Neuronal stem cell (in vitro differentiated cells): ENCODE results near the gene ANXA3.

Experiments
- DNase-seq: peaks from one replicate; pipeline ENCODE4 v3.0.0-alpha.2; 2013; ENCODE audit warnings: low spot score
- H2AFZ ChIP-seq: one replicate; pipeline ENCODE4 v1.6.1; 2013; ENCODE audit warnings: mild to moderate bottlenecking, low read length, inconsistent platforms
- H2AK5ac ChIP-seq: 2 replicates; pipeline ENCODE4 v1.6.1; 2013; ENCODE audit warnings: low read depth, mild to moderate bottlenecking, inconsistent platforms, low read length, moderate library complexity, mixed read lengths
- H2BK120ac ChIP-seq: 2 replicates; pipeline ENCODE4 v1.6.1; 2013; ENCODE audit warnings: low read depth, mild to moderate bottlenecking, inconsistent platforms, low read length, moderate library complexity, mixed read lengths
- H2BK12ac ChIP-seq: one replicate; pipeline ENCODE4 v1.6.1; 2013; ENCODE audit warnings: low read length, inconsistent platforms
- H2BK15ac ChIP-seq: 2 replicates; pipeline ENCODE4 v1.6.1; 2013; ENCODE audit warnings: mild to moderate bottlenecking, low read length, inconsistent platforms, mixed read lengths
- H2BK5ac ChIP-seq: one replicate; pipeline ENCODE4 v1.6.1; 2013; ENCODE audit warnings: inconsistent platforms, mild to moderate bottlenecking, low read length, moderate library complexity
- H3K14ac ChIP-seq: one replicate; pipeline ENCODE4 v1.6.1; 2013; ENCODE audit warnings: low read length, inconsistent platforms
- H3K18ac ChIP-seq: 2 replicates; pipeline ENCODE4 v1.6.1; 2013; ENCODE audit warnings: low read length, inconsistent platforms
- H3K23ac ChIP-seq: 2 replicates; pipeline ENCODE4 v1.6.1; 2013; ENCODE audit warnings: low read depth, mild to moderate bottlenecking, mixed read lengths, low read length, inconsistent platforms; ENCODE audit not compliant: poor library complexity
- H3K27ac ChIP-seq: replicated peaks from 3 replicates; pipeline ENCODE4 v1.5.1; 2013; ENCODE audit warnings: low read length, inconsistent platforms
- H3K27me3 ChIP-seq, 3 experiments: 2 replicates each; pipeline ENCODE4 v1.6.1; 2013; ENCODE audit warnings: low read length in 3 of 3, mild to moderate bottlenecking in 2 of 3, inconsistent platforms in 1 of 3, low read depth in 1 of 3, mixed read lengths in 1 of 3, moderate library complexity in 1 of 3; ENCODE audit not compliant: control insufficient read depth in 3 of 3, insufficient read depth in 3 of 3
- H3K36me3 ChIP-seq, 2 donors: replicated peaks in 1 of 2; 2 replicates each; pipeline ENCODE4 v1.6.1; 2013; ENCODE audit warnings: low read length in 2 of 2; ENCODE audit not compliant: control insufficient read depth in 2 of 2, insufficient read depth in 2 of 2
- H3K4ac ChIP-seq: 2 replicates; pipeline ENCODE4 v1.6.1; 2013; ENCODE audit warnings: inconsistent platforms, mild to moderate bottlenecking, low read length, moderate library complexity
- H3K4me1 ChIP-seq, 2 donors: 1 replicate in 1 of 2; 2 replicates in 1 of 2; pipeline ENCODE4 v1.6.1; 2013; ENCODE audit warnings: low read length in 2 of 2, low read depth in 1 of 2; ENCODE audit not compliant: control insufficient read depth in 2 of 2, insufficient read depth in 1 of 2
- H3K4me2 ChIP-seq: one replicate; pipeline ENCODE4 v1.6.1; 2013; ENCODE audit warnings: mild to moderate bottlenecking, low read length, inconsistent platforms; ENCODE audit not compliant: insufficient read depth, poor library complexity, severe bottlenecking
- H3K4me3 ChIP-seq, 2 donors: 2 replicates each; pipeline ENCODE4 v1.5.1; 2013; ENCODE audit warnings: low read length in 2 of 2, mild to moderate bottlenecking in 2 of 2, inconsistent platforms in 1 of 2, moderate library complexity in 1 of 2
- H3K79me1 ChIP-seq: one replicate; pipeline ENCODE4 v1.6.1; 2013; ENCODE audit warnings: low read depth, mild to moderate bottlenecking, inconsistent platforms, low read length, moderate library complexity
- H3K9ac ChIP-seq: one replicate; pipeline ENCODE4 v1.6.1; 2013; ENCODE audit warnings: mild to moderate bottlenecking, low read depth, low read length, inconsistent platforms; ENCODE audit not compliant: poor library complexity
- H3K9me3 ChIP-seq, 2 donors: replicated peaks in 1 of 2; 2 replicates each; pipeline versions ENCODE3 to v1.6.1; 2013; ENCODE audit warnings: low read length in 2 of 2, mild to moderate bottlenecking in 2 of 2, inconsistent platforms in 1 of 2, low read depth in 1 of 2, mixed read lengths in 1 of 2, moderate library complexity in 1 of 2; ENCODE audit not compliant: control insufficient read depth in 2 of 2, insufficient read depth in 1 of 2
- H4K8ac ChIP-seq: one replicate; pipeline ENCODE4 v1.6.1; 2013; ENCODE audit warnings: low read depth, mild to moderate bottlenecking, inconsistent platforms, low read length, moderate library complexity
- H4K91ac ChIP-seq: one replicate; pipeline ENCODE4 v1.6.1; 2013; ENCODE audit warnings: low read length, low read depth, mild to moderate bottlenecking, inconsistent platforms; ENCODE audit not compliant: poor library complexity
- WGBS, 2 donors: extraction: QIAGEN DNeasy Blood & Tissue Kit; methylation state at CpG; one replicate each; pipeline ENCODE4 v1.1.7; 2013; ENCODE audit warnings: missing lambda C conversion rate in 2 of 2, mixed read lengths in 1 of 2; ENCODE audit not compliant: insufficient read length in 2 of 2, insufficient replicate concordance in 1 of 2; ENCODE audit errors: extremely low coverage in 2 of 2; 5-methylcytosine and 5-hydroxymethylcytosine counted together

ANXA3 gene

DNA sequence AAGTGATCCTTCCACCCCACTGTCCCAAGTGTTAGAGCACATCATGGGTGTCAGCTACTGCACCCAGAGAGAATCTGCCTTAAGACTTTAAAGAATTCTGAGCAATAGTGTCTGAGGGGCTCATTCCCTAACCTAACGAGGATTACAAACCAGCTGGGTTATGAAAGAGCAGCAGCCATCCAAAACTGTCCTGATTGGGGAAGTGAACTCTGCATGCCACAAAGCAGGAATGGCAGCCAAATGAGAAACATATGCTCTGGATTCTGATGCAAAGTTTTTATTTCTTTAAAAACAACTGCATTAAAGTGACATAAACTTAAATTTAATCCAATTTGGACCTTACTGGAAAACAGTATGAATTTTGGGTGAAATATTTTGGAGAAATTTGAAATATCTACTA is 103.2 kb downstream of the ANXA3 start:
- Histone ChIP-seq H3K36me3 (no peaks in the 10 kb centered on the region), H3K23ac (no peak overlapping the region), H4K8ac (no peak overlapping the region), H3K9me3 (no peaks in the 10 kb centered on the region), H3K14ac (no peak overlapping the region), H3K9ac (no peak overlapping the region), H3K4ac (no peak overlapping the region), H3K4me3 (no peak overlapping the region), H2BK12ac (no peak overlapping the region), H3K27ac (no peak overlapping the region), H3K4me1 (peaks cover 0 to 3% of the 10 kb centered on the region in 2 donors), H2BK5ac (no peak overlapping the region), H3K4me2 (no peak overlapping the region), H3K79me1 (no peaks in the 10 kb centered on the region), H2BK120ac (no peak overlapping the region), H4K91ac (no peak overlapping the region), H3K27me3 (no peaks in the 10 kb centered on the region), H3K18ac (no peak overlapping the region), H2AFZ (no peak overlapping the region), H2BK15ac (no peak overlapping the region), H2AK5ac (no peak overlapping the region)
- WGBS, 2 donors: no CpG with 5 or more reads among the region's 1 CpG
- no peak for DNase-seq

GRCh38 chr4:78656968-78657445 is 105.4 kb downstream of the ANXA3 start:
- Histone ChIP-seq H3K36me3 (no peaks in the 10 kb centered on the region), H2AFZ (no peak overlapping the region), H4K8ac (no peak overlapping the region), H2BK12ac (no peak overlapping the region), H3K9ac (no peak overlapping the region), H2AK5ac (no peak overlapping the region), H3K18ac (no peak overlapping the region), H3K4ac (no peak overlapping the region), H3K79me1 (no peaks in the 10 kb centered on the region), H3K9me3 (no peaks in the 10 kb centered on the region), H4K91ac (no peak overlapping the region), H2BK5ac (no peak overlapping the region), H3K23ac (no peak overlapping the region), H2BK120ac (no peak overlapping the region), H3K4me2 (no peak overlapping the region), H3K4me3 (no peak overlapping the region), H2BK15ac (no peak overlapping the region), H3K27me3 (no peaks in the 10 kb centered on the region), H3K27ac (no peak overlapping the region), H3K14ac (no peak overlapping the region), H3K4me1 (peaks cover under 1 to 4% of the 10 kb centered on the region in 2 donors)
- DNase-seq: no peak
- WGBS, 2 donors: no CpG with 5 or more reads among the region's 7 CpGs

GRCh38 chr4:78659264-78659663 is 107.7 kb downstream of the ANXA3 start:
- DNase-seq: no peak
- Histone ChIP-seq H2BK12ac (no peak overlapping the region), H3K36me3 (no peaks in the 10 kb centered on the region), H3K14ac (no peak overlapping the region), H4K91ac (no peak overlapping the region), H3K4me2 (no peak overlapping the region), H2AK5ac (no peak overlapping the region), H2BK5ac (no peak overlapping the region), H3K23ac (no peak overlapping the region), H3K9ac (no peak overlapping the region), H3K27ac (no peak overlapping the region), H2BK120ac (no peak overlapping the region), H3K79me1 (no peaks in the 10 kb centered on the region), H3K18ac (no peak overlapping the region), H3K4me1 (peaks cover 5 to 7% of the 10 kb centered on the region in 2 donors), H2AFZ (no peak overlapping the region), H4K8ac (no peak overlapping the region), H3K9me3 (no peaks in the 10 kb centered on the region), H2BK15ac (no peak overlapping the region), H3K27me3 (no peaks in the 10 kb centered on the region), H3K4me3 (no peak overlapping the region), H3K4ac (no peak overlapping the region)
- no CpG with 5 or more reads among the region's 1 CpG for WGBS, 2 donors

DNA sequence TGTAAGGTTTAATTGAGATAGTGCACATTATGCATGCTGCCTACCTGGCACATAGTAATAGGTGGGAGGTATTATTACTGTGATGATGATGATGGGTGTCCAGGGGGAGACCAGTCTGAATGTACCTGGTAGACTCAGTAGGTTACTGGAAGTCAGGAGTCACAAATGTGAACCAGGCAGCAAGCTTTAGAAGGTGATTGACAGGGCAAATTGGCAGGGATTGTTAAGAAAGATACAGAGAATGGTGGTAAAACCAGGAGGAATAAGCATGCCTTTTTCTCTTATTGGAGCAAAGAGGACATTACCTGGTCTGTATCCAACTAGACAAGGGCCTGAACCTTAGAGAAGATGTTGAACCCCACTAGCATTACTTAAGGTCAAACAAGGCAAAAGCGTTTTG is 108.1 kb downstream of the ANXA3 start:
- Histone ChIP-seq H4K8ac (no peak overlapping the region), H3K4me3 (no peak overlapping the region), H2BK15ac (no peak overlapping the region), H3K23ac (no peak overlapping the region), H3K36me3 (no peaks in the 10 kb centered on the region), H2BK5ac (no peak overlapping the region), H2BK120ac (no peak overlapping the region), H4K91ac (no peak overlapping the region), H3K27ac (no peak overlapping the region), H2BK12ac (no peak overlapping the region), H3K4me1 (peaks cover 5% of the 10 kb centered on the region in 2 donors), H3K4ac (no peak overlapping the region), H3K18ac (no peak overlapping the region), H3K4me2 (no peak overlapping the region), H3K9ac (no peak overlapping the region), H3K14ac (no peak overlapping the region), H3K79me1 (no peaks in the 10 kb centered on the region), H2AK5ac (no peak overlapping the region), H3K27me3 (no peaks in the 10 kb centered on the region), H3K9me3 (no peaks in the 10 kb centered on the region), H2AFZ (no peak overlapping the region)
- DNase-seq: no peak
- no CpG with 5 or more reads among the region's 1 CpG for WGBS, 2 donors
